HG02798 (cell line): ENCODE results near the gene MSH3.
"Not testable (repeated sequence)": the region's sequence is repeated elsewhere in the genome, so short reads cannot be mapped to it uniquely, and the experiment has no call there.

Experiments
- ATAC-seq: cut with Tn5 transposase; IDR thresholded peaks from one replicate; pipeline ENCODE4 v1.9.1; 2021; ENCODE audit warnings: mild to moderate bottlenecking; ENCODE audit not compliant: unreplicated experiment, poor library complexity

Gene MSH3

GRCh38 chr5:80837679-80838078 lies 183.2 kb downstream of the MSH3 start:
- ATAC-seq: peak; percentile 91

- ATAC-seq: not testable (repeated sequence)
Observed at GRCh38 chr5:80841026-80841797, 186.8 kb downstream of the MSH3 start.

- not testable (repeated sequence) for ATAC-seq
Observed at GRCh38 chr5:80846422-80846821, 192.0 kb downstream of the MSH3 start.

GRCh38 chr5:80850168-80850567 lies 195.7 kb downstream of the MSH3 start:
- not testable (repeated sequence) for ATAC-seq

GRCh38 chr5:80852331-80853245 lies 198.1 kb downstream of the MSH3 start:
- no peak for ATAC-seq

GRCh38 chr5:80853413-80853812 lies 199.0 kb downstream of the MSH3 start:
- no peak for ATAC-seq

- ATAC-seq: no peak
Observed at GRCh38 chr5:80854583-80854982, 200.1 kb downstream of the MSH3 start.

GRCh38 chr5:80860924-80861613 lies 206.6 kb downstream of the MSH3 start:
- ATAC-seq: no peak

GRCh38 chr5:80863708-80864107 lies 209.3 kb downstream of the MSH3 start:
- no peak for ATAC-seq

GRCh38 chr5:80864109-80864508 lies 209.7 kb downstream of the MSH3 start:
- no peak for ATAC-seq

- peak; percentile 57 for ATAC-seq
Observed at GRCh38 chr5:80864706-80865435, 210.4 kb downstream of the MSH3 start.

- ATAC-seq: no peak
Observed at GRCh38 chr5:80865551-80865950, 211.1 kb downstream of the MSH3 start.

GRCh38 chr5:80866371-80866770 lies 211.9 kb downstream of the MSH3 start:
- no peak for ATAC-seq

- ATAC-seq: no peak
Observed at GRCh38 chr5:80867233-80867632, 212.8 kb downstream of the MSH3 start.

GRCh38 chr5:80870442-80870841 lies 216.0 kb downstream of the MSH3 start:
- ATAC-seq: no peak

GRCh38 chr5:80871541-80871961 lies 217.1 kb downstream of the MSH3 start:
- ATAC-seq: no peak

GRCh38 chr5:80874162-80874561 lies 219.7 kb downstream of the MSH3 start:
- ATAC-seq: no peak

- ATAC-seq: no peak
Observed at GRCh38 chr5:80877592-80877991, 223.1 kb downstream of the MSH3 start.

GRCh38 chr5:80881726-80882125 lies 227.3 kb downstream of the MSH3 start:
- ATAC-seq: no peak

- not testable (repeated sequence) for ATAC-seq
Observed at GRCh38 chr5:80883390-80883789, 228.9 kb downstream of the MSH3 start.
